HEK293 (cell line): ENCODE measurements around the gene TULP1.

ENCODE experiments used
- CTCF ChIA-PET: fragments of 350-600 bp; formaldehyde crosslinking; extraction: SDS; loops from one replicate; lab custom pipeline; 2021; ENCODE audit warnings: antibody characterized with exemption; lab: Yijun Ruan, JAX
- POLR2A ChIA-PET: fragments of 300-600 bp; formaldehyde crosslinking; extraction: SDS; loops from one replicate; lab custom pipeline; 2020; ENCODE audit warnings: antibody characterized with exemption, inconsistent platforms; lab: Yijun Ruan, JAX
- H3K27ac ChIP-seq: fragments of 200-500 bp; sonication (Bioruptor generic); 2 replicates; pipeline ENCODE4 v1.5.1; 2014; ENCODE audit warnings: low read depth, low read length, control low read depth, inconsistent platforms; ENCODE audit errors: extremely low read depth
- H3K36me3 ChIP-seq, 2 experiments: fragments of 200-500 bp in 1 of 2; sonication (Bioruptor generic) in 1 of 2; 1 replicate in 1 of 2; 2 replicates in 1 of 2; pipeline ENCODE4 v1.5.1; 2014 to 2017; ENCODE audit warnings: inconsistent platforms in 2 of 2, low read length in 2 of 2; ENCODE audit not compliant: control insufficient read depth in 2 of 2, insufficient read depth in 1 of 2
- H3K4me1 ChIP-seq: fragments of 200-500 bp; sonication (Bioruptor generic); 2 replicates; pipeline ENCODE4 v1.5.1; 2014; ENCODE audit warnings: mild to moderate bottlenecking, low read length, inconsistent platforms; ENCODE audit not compliant: control insufficient read depth, insufficient read depth
- H3K4me3 ChIP-seq: 2 replicates; pipeline ENCODE4 v1.5.1; 2011; ENCODE audit warnings: low read depth, mild to moderate bottlenecking, control low read depth, low read length, moderate library complexity
- H3K9me3 ChIP-seq: fragments of 200-500 bp; sonication (Bioruptor generic); 2 replicates; pipeline ENCODE4 v1.5.1; 2014; ENCODE audit warnings: low read depth, low read length, inconsistent platforms; ENCODE audit not compliant: control insufficient read depth, insufficient read depth
- BCL6B ChIP-seq: fragments of 450-650 bp; formaldehyde crosslinking; IDR thresholded peaks from 2 replicates; pipeline ENCODE4 v1.5.1; 2017; ENCODE audit warnings: missing biosample characterization, missing genetic modification characterization
- GLIS2 ChIP-seq: fragments of 450-650 bp; formaldehyde crosslinking; IDR thresholded peaks from 2 replicates; pipeline ENCODE4 v1.5.1; 2016; ENCODE audit warnings: missing biosample characterization, missing genetic modification characterization
- HIC1 ChIP-seq: fragments of 450-650 bp; formaldehyde crosslinking; IDR thresholded peaks from 2 replicates; pipeline ENCODE4 v1.5.1; 2016; ENCODE audit warnings: missing biosample characterization, missing genetic modification characterization
- KLF1 ChIP-seq: fragments of 450-650 bp; formaldehyde crosslinking; IDR thresholded peaks from 2 replicates; pipeline ENCODE4 v1.5.1; 2016; ENCODE audit warnings: missing biosample characterization, missing genetic modification characterization
- KLF16 ChIP-seq: fragments of 450-650 bp; formaldehyde crosslinking; IDR thresholded peaks from 2 replicates; pipeline ENCODE4 v1.5.1; 2017; ENCODE audit warnings: missing biosample characterization, missing genetic modification characterization
- KLF7 ChIP-seq: fragments of 450-650 bp; formaldehyde crosslinking; IDR thresholded peaks from 2 replicates; pipeline ENCODE4 v1.5.1; 2016; ENCODE audit warnings: missing biosample characterization, missing genetic modification characterization, borderline replicate concordance
- PRDM10 ChIP-seq: fragments of 450-650 bp; formaldehyde crosslinking; IDR thresholded peaks from 2 replicates; pipeline ENCODE4 v1.5.1; 2016; ENCODE audit warnings: missing biosample characterization, missing genetic modification characterization
- SP3 ChIP-seq: fragments of 450-650 bp; formaldehyde crosslinking; IDR thresholded peaks from 2 replicates; pipeline ENCODE4 v1.5.1; 2016; ENCODE audit warnings: missing biosample characterization, missing genetic modification characterization
- ZBTB26 ChIP-seq: fragments of 450-650 bp; formaldehyde crosslinking; optimal IDR thresholded peaks from 2 replicates; pipeline ENCODE3; 2016; ENCODE audit warnings: missing biosample characterization, mild to moderate bottlenecking, missing genetic modification characterization
- ZFHX2 ChIP-seq: fragments of 450-650 bp; formaldehyde crosslinking; conservative IDR thresholded peaks from 2 replicates; pipeline ENCODE4 v1.5.1; 2016; ENCODE audit warnings: missing biosample characterization, missing genetic modification characterization
- ZNF10 ChIP-seq: fragments of 450-650 bp; formaldehyde crosslinking; IDR thresholded peaks from 2 replicates; pipeline ENCODE4 v1.5.1; 2017; ENCODE audit warnings: missing biosample characterization, missing genetic modification characterization
- ZNF184 ChIP-seq: fragments of 450-650 bp; IDR thresholded peaks from 2 replicates; pipeline ENCODE4 v1.5.1; 2018; ENCODE audit warnings: missing biosample characterization, mild to moderate bottlenecking, missing genetic modification characterization
- ZNF335 ChIP-seq: fragments of 450-650 bp; formaldehyde crosslinking; conservative IDR thresholded peaks from 2 replicates; pipeline ENCODE4 v1.5.1; 2016; ENCODE audit warnings: missing biosample characterization, missing genetic modification characterization
- ZNF449 ChIP-seq: fragments of 450-650 bp; formaldehyde crosslinking; IDR thresholded peaks from 2 replicates; pipeline ENCODE4 v1.5.1; 2017; ENCODE audit warnings: missing biosample characterization, mild to moderate bottlenecking, missing genetic modification characterization, moderate library complexity
- ZNF501 ChIP-seq: fragments of 450-650 bp; formaldehyde crosslinking; IDR thresholded peaks from 2 replicates; pipeline ENCODE4 v1.5.1; 2016; ENCODE audit warnings: missing biosample characterization, missing genetic modification characterization
- ZNF549 ChIP-seq: fragments of 450-650 bp; IDR thresholded peaks from 2 replicates; pipeline ENCODE4 v1.5.1; 2018; ENCODE audit warnings: missing biosample characterization, missing genetic modification characterization, mild to moderate bottlenecking, inconsistent platforms, moderate library complexity
- ZNF561 ChIP-seq: fragments of 450-650 bp; IDR thresholded peaks from 2 replicates; pipeline ENCODE4 v1.5.1; 2018; ENCODE audit warnings: missing biosample characterization, missing genetic modification characterization, borderline replicate concordance
- ZNF629 ChIP-seq: fragments of 450-650 bp; formaldehyde crosslinking; IDR thresholded peaks from 2 replicates; pipeline ENCODE4 v1.5.1; 2017; ENCODE audit warnings: missing biosample characterization, missing genetic modification characterization
- ZNF701 ChIP-seq: fragments of 450-650 bp; formaldehyde crosslinking; IDR thresholded peaks from 2 replicates; pipeline ENCODE4 v1.5.1; 2016; ENCODE audit warnings: missing biosample characterization, missing genetic modification characterization
- ZNF76 ChIP-seq: fragments of 450-650 bp; formaldehyde crosslinking; IDR thresholded peaks from 2 replicates; pipeline ENCODE4; 2016; ENCODE audit warnings: low read depth, missing biosample characterization, missing genetic modification characterization, borderline replicate concordance

Gene TULP1

GRCh38 chr6:35453236-35453635, 59.5 kb downstream of the TULP1 start:
- TF ChIP-seq ZNF335 (tag by site-specific recombination) (peak; percentile 45), ZNF701 (tag by site-specific recombination) (no peak), ZNF549 (tag by site-specific recombination) (no peak), ZFHX2 (0 out of 2 replicates have a peak, but pooled peaks have one; percentile 4)
- CTCF ChIA-PET, result interaction anchor here (0.7 to 10.3 kb wide), 8 partner anchors 14 to 867 kb away, joined by 3 to 149 read pairs (median 4); partner anchors contain the start of genes PPARD and RPL10A
- POLR2A ChIA-PET, result interaction anchor here (0.7 to 5.8 kb wide), 5 partner anchors 17 to 194 kb away, joined by 3 to 56 read pairs (median 7); partner anchors contain the start of genes RPL10A and ZNF76
- Histone ChIP-seq H3K9me3 (no peaks in the 10 kb centered on the region), H3K27ac (no peak overlapping the region), H3K36me3 (peaks cover 4 to 27% of the 10 kb centered on the region in 2 experiments; a peak in 2 of 3 replicates), H3K4me1 (peaks cover 23% of the 10 kb centered on the region), H3K4me3 (peak overlapping the region; percentile 78)

- Histone ChIP-seq H3K27ac (peak within 1 kb of the TSS; percentile 83), H3K9me3 (no peaks in the 10 kb centered on the region), H3K4me3 (peak within 1 kb of the TSS; percentile 78), H3K4me1 (peaks cover 23% of the 10 kb centered on the region), H3K36me3 (peaks cover 4 to 19% of the 10 kb centered on the region in 2 experiments; a peak in 2 of 3 replicates)
- CTCF ChIA-PET, result interaction anchor here (0.6 to 10.3 kb wide), 15 partner anchors 14 to 866 kb away, joined by 3 to 149 read pairs (median 5); partner anchors contain the start of genes DEF6, PPARD and RPL10A
- POLR2A ChIA-PET, result interaction anchor here (0.6 to 5.8 kb wide), 7 partner anchors 12 to 193 kb away, joined by 3 to 56 read pairs (median 7); partner anchors contain the start of genes PPARD, RPL10A and ZNF76
- TF ChIP-seq HIC1 (peak; percentile 62; the same call in 1 of the 2 replicates), ZNF449 (tag by site-specific recombination) (0 out of 2 replicates have a peak, but pooled peaks have one; percentile 23), ZNF629 (tag by site-specific recombination) (peak; percentile 43; the same call in 1 of the 2 replicates), ZNF184 (tag by site-specific recombination) (0 out of 2 replicates have a peak, but pooled peaks have one; percentile 7), PRDM10 (0 out of 2 replicates have a peak, but pooled peaks have one; percentile 5), KLF7 (peak; percentile 58), ZNF76 (peak; percentile 56; the same call in 1 of the 2 replicates), ZBTB26 (tag by site-specific recombination) (peak; percentile 88), KLF1 (peak; percentile 90), ZNF501 (tag by site-specific recombination) (peak; percentile 68; the same call in 1 of the 2 replicates), KLF16 (tag by site-specific recombination) (peak; percentile 87), SP3 (tag by site-specific recombination) (peak; percentile 97), ZNF561 (tag by site-specific recombination) (peak; percentile 93), BCL6B (no peak), ZNF10 (tag by site-specific recombination) (peak; percentile 36; the same call in 1 of the 2 replicates), GLIS2 (tag by site-specific recombination) (peak; percentile 76)
Observed at GRCh38 chr6:35452183-35453090, 60.3 kb downstream of the TULP1 start, which contains the start of gene FANCE. FANCE (plus strand) TSS chr6:35452338; CDS start chr6:35452546, 208 bp downstream.
